ENCODE data around the gene SNX30.

GRCh38 chr9:112890106-112891081, 139.8 kb downstream of the SNX30 start, which contains the start of gene SLC46A2:
- TF ChIP-seq CTCF (IDR thresholded peaks at IDR 0.05) = no peak
- no peak for TF ChIP-seq POLR2AphosphoS5 (IDR thresholded peaks at IDR 0.05)
- TF ChIP-seq POLR2A (IDR thresholded peaks at IDR 0.05; ENCODE audit: low read depth) = no peak
- no peak for TF ChIP-seq EP300 (IDR thresholded peaks at IDR 0.05)
